Measurements from ENCODE around the gene NOL4.

- TF ChIP-seq CTCF (IDR thresholded peaks at IDR 0.05; ENCODE audit: insufficient read depth, low read depth, low read length), result no peak
- no peak for TF ChIP-seq EZH2 (IDR thresholded peaks at IDR 0.05; ENCODE audit: insufficient read depth, low read length)
These were observed 473 bp upstream of the NOL4 start for GRCh38 chr18:34225218-34225553.
